NCI-H128 (cell line): ENCODE measurements around the gene IFNAR2.
"Not testable (repeated sequence)": the region's sequence is repeated elsewhere in the genome, so short reads cannot be mapped to it uniquely, and the experiment has no call there.

Experiments used
- DNase-seq: peaks from one replicate; lab custom pipeline; 2025; ENCODE audit not compliant: unreplicated experiment; lab: John Stamatoyannopoulos, UW

The IFNAR2 gene

DNA sequence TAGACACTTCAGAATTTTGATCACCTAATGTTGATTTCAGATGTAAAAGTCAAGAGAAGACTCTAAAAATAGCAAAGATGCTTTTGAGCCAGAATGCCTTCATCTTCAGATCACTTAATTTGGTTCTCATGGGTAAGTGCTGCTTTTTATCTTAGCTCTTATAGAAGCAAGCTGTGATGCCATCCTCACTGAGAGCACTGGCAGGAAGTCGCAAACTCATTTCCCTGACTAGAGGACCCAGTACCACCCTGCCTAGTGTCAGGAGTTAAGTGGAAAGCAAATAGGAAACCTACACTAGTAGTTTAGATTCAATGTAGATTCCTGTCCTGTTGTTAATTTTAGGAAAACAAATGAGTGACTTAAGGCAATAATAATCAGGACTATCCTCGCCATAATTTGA is 12.1 kb downstream of the IFNAR2 start:
- no peak for DNase-seq

DNA sequence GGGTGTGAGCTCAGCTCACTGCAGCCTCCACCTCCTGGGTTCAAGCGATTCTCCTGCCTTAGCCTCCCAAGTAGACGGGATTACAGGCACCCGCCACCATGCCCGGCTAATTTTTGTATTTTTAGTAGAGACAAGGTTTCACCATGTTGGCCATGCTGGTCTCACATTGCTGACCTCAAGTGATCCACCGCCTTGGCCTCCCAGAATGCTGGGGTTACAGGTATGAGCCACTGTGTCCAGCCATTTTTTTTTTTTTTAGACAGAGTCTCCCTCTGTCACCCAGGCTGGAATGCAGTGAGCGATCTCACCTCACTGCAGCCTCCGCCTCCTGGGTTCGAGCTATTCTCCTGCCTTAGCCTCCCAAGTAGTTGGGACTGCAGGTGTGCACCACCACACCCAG is 13.1 kb downstream of the IFNAR2 start:
- not testable (repeated sequence) for DNase-seq

DNA sequence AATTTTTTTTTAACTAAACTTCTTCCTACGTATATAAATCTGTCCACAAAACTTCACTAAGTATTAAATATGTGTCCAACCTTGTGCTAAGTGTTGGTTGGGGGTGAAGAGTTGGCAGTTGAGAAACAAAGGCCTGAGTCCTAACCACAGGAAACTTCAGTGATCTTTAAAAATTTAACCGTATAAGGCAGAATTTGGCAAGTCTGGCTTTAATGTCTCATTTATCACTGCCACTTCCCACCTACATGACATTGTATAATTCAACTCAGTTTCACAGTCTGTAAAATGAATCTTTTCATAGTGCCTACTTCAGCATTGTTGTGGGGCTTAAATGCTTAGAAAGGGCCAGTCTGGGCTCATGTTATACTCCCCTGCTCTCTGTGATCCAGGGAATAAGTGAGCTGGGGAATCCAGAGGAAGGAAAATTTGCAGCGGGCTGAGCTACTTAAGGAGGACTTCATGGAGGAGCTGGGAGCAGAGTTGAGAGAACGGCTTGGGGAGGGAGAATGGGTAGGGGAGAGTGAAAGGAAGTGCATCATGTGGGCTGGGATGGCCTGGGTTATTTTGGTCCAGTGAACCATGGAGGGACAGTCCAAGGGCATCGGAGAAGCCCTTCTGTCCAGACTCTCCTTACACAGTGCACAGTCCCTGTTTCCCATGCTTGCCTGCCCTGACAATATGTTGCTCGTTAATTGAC is 14.5 kb downstream of the IFNAR2 start:
- no peak for DNase-seq

DNA sequence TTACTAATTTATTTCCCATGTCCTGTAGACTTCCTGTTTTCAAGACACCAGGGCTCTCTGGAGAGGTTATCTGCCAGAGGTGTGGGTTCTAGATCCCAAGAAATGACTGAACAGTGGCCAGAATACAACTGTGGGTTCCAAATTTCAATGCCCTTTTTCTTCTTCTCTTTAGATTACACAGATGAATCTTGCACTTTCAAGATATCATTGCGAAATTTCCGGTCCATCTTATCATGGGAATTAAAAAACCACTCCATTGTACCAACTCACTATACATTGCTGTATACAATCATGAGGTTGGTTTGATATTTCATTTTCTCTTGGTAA is 15.0 kb downstream of the IFNAR2 start:
- no peak for DNase-seq

DNA sequence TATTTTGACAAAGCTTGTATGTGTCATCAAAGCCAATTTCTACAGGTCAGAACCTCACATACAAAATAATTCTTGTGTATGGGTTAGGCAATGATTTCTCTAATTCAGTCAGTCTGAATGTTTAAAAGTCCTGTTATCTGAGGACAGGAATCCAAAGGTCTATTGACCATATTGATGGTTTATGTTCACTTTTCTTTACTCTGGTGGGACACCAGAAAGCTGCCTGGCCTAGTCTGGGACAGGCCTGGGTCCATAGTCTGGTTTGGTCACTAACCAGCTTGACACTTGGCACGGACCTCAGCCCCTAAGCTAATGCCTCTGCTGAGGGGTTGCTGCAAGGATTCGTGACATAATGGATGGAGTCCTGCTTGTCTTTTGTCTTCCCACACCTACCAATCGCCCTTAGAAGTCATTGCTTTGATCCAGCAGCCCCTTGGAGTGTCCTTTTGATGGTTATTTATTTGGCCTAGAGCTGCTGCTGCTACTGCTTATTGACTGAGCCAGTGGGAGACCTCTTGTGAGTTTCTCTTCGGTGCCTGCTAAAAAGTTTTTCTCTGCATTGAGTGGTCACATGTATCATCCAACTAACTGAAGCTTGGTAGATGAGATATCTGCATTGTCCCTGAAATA is 15.7 kb downstream of the IFNAR2 start:
- DNase-seq = no peak

DNA sequence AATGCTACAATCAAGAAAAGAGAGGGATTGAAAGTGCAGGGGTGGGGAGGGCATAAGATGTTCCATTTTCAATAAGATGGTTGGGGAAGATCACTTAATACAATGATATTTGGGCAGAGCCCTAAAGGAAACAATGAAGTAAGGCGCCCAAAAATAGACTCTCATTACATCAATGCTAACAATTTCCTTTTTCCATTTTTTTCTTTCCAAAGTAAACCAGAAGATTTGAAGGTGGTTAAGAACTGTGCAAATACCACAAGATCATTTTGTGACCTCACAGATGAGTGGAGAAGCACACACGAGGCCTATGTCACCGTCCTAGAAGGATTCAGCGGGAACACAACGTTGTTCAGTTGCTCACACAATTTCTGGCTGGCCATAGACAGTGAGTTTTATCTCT is 16.8 kb downstream of the IFNAR2 start:
- no peak for DNase-seq

DNA sequence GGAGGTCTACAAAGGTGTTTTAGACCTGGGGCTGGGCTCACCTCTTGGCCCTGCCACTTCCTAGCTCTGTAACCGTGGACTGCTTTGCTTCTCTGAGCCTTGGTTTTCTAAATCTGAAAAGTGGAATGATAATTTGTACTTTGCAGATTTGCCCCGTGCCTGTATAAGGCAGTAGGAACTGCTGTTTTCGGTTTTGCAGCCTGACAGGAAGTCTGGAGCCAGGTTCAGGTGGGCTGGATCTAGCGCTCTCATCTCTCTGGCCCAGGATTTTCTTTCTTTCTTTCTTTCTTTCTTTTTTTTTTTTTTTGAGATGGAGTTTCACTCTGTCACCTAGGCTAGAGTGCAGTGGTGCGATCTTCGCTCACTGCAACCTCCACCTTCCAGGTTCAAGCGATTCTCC is 17.2 kb downstream of the IFNAR2 start:
- DNase-seq = no peak

DNA sequence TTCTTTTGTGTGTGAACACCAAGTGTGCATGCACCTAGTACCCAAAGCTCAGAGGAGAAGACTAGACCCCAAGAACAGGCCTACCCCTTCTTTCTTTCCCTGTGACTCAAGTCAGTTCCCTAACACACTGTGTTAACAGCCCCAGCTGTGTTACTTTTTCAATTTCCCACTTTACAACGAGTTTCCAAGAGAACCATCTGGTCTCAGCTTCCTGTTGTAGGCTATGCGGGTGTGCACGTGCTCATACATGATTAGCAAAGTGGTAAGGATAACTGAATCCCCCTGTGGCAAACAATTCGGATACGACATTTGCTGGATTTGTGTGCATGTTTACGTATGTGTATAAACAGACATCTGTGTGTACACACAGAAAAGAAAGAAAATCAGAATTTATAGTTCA is 17.9 kb downstream of the IFNAR2 start:
- no peak for DNase-seq

DNA sequence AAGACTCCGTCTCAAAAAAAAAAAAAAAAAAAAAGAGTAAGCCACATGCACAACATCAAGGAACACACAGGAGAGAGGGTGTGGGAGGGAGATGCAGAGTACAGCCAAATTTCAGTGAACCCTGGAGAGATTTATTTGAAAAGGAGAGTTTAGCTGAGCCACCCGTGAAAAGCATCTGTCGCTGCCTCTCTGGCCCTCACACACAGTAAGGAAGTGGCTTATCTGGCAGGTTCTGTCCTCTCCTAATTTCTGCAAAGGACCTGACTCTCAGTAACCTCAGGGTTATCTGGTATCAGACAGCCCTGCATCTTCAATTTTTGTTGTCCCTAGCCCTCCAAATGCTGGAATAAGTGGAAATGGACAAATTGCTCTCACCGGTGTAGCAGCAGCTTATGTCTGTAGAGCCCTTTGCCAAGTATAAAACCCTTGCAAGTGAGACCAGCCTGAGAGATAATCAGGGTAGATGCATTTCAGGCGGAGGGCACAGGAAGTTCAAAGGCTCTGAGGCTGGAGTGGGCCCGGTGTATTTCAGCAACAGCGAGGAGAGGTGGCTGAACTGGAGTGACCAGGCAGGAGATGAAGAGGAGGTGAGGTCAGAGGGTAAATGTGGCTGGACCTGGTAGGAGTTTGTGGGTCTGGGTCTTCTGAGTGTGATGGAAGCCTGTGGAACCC is 19.7 kb downstream of the IFNAR2 start:
- no peak for DNase-seq

DNA sequence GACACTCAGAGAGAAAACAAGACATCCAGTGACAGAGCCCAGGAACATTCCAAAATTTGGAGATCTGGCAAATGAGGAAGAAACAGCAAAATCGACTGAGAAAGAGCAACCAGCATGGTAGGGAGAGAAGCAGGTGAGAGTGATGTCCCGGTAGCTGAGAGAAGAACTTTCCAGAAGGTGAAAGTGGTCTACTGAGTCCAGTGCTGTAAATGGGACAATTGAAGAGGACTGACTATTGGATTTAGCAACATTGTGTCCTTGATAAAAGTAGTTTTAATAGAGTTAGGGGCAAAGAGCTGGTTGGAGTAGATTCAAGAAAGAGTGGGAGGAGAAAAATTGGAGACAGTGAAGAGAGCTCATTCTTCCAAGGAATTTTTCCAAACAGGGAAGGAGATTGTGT is 21.4 kb downstream of the IFNAR2 start:
- no peak for DNase-seq

DNA sequence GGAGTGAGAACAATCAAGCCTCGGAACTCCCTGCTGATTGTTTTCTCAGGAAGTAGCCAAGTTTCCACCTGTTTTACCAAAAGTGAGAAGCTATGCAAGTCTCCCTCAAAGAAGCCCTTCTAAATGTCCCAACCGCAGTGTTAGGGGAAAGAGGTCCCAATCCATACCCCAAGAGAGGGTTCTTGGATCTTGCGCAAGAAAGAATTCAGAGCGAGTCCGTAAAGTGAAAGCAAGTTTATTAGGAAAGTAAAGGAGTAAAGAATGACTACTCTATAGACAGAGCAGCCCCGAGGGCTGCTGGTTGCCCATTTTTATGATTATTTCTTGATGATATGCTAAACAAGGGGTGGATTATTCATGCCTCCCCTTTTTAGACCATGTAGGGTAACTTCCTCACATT is 23.6 kb downstream of the IFNAR2 start:
- not testable (repeated sequence) for DNase-seq

DNA sequence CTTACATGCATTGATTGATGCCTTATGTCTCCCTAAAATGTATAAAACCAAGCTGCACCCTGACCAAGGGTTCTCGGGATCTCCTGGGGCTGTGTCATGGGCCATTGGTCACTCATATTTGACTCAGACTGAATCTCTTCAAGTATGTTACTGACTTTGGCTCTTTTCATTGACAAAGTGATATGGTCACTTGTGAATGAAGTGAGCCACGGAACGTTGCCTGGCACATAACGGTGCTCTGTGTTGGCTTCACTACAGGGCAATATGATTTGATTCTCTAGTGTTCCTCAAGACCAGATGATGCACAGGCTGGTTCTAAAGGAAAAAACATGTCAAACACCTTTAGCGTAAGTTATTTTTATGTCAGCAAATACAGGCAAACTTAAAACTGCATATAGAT is 25.0 kb downstream of the IFNAR2 start:
- no peak for DNase-seq

DNA sequence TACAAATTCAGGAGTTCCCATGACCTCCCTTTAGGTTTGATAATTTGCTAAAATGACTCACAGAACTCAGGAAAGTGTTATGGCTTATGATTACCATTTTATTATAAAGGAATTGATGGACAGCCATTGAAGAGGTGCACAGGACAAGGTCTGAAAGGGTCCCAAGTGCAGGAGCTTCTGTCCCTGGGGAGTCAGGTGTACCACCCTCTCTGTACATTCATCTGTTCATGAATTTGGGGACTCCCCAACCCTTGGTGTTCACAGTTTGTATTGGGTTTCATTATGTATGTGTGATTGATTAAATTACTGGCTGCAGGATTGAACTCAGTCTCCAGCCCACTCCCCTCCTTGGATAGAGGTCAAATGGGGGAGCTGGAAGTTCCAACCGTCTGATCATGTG is 25.7 kb downstream of the IFNAR2 start:
- DNase-seq = no peak

DNA sequence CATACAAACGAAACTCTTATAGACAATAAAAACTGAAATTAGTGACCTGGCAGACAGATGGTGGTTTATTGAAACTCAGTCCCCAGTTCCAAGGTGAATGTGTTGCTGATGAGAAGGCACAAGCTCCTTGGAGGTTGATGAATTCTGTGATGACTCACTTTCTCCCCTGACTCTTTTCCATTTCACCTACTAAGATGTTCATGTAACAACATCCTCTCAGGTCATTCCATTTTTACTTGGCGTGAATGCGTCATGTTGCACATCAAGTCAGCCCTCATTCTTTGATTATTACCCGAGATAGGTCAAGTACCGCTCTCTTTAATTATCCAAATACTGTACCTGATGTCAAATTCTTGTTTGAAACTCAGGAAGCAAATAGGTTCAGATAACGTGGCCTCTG is 26.3 kb downstream of the IFNAR2 start:
- DNase-seq = no peak

DNA sequence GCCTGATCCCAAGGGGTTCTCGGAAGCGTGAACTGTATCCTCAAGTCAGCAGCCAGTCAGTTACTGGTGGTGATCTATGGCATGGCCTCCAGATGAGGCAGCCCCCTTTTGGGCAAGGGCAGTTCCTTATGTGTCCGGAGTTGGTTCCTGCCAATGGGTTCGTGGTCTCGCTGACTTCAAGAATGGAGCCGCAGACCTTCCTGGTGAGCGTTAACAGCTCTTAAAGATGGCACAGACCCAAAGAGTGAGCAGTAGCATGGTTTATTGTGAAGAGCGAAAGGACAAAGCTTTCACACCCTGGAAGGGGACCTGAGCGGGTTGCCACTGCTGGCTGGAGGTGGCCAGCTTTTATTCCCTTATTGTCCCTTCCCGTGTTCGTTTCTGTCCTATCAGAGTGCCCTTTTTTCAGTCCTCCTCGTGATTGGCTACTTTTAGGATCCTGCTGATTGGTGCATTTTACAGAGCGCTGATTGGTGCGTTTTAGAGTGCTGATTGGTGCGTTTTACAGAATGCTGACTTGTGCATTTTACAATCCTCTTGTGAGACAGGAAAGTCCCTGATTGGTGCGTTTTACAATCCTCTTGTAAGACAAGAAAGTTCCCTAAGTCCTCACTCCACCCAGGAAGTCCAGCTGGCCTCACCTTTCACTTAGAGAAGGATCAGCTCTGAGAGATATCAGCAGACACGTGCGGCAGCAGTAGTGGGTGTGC is 27.5 kb downstream of the IFNAR2 start:
- DNase-seq = no peak

DNA sequence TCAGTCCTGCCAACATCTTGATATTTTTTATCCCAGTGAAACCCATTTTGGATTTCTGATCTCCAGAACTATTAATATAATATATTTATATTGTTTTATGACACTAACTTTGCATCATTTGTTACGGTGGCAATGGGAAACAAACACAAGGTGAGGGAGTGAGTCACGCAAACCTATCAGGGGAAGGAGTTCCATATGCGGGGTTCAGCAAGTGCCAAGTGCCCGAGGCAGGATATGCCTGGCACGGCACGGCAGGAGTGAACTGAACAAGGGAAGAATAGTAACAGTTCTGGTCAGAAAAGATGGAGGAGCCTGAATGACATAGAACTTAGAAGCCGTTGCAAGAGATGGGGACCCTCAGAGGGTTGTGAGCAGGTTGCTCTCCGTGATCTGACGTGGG is 28.7 kb downstream of the IFNAR2 start:
- no peak for DNase-seq

DNA sequence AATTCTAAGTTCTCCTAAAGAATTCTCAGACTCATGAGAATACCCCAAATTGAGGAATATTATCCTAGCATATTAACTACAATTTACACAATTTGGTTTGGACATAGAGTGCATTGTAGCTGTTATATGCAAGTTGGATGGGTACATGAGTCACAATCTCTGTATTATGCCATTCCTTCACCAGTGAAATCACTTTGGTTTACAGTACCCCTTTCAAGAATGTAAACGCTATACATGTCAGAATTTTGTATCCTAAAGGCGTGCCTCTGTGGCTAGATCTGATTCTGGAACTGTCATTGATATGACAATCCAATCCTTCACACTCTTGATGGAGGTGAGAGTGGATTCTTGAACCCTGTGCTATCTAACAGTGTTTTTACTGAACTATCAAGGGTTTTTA is 29.7 kb downstream of the IFNAR2 start:
- no peak for DNase-seq

DNA sequence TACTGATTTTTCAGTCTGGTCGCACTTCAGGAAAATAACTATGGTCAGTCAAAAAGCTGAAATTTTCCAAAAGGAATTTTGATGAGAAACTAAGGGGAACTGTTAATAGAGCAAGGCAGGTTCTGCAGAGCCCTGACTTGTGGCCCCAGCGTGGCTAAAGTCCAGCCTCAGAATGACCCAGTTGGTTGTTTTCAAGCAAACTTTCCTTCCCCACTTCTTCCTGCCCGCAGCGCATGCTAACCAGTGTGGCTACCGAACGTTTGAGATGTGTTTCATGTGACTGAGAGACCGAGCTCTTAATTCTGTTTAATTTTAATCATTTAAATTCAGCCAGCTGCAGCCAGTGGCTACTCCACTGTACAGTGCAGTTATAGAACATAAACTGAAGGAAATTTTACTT is 30.3 kb downstream of the IFNAR2 start:
- DNase-seq = no peak

DNA sequence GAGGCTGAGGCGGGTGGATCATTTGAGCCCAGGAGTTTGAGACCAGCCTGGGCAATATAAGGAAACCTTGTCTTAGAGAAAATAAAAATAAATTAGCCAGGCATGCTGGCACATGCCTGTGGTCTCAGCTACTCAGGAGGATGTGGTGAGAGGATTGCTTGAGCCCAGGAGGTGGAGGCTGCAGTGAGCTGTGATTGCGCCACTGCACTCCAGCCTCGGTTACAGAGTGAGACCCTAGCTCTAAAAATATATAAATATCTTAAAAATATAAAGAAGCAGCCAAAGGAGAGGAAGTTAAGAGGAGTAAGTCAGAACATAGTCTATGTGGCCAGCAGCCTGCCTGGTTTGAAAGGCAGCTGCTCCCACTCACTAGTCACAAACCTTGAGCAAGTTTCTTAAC is 31.9 kb downstream of the IFNAR2 start:
- DNase-seq = no peak

DNA sequence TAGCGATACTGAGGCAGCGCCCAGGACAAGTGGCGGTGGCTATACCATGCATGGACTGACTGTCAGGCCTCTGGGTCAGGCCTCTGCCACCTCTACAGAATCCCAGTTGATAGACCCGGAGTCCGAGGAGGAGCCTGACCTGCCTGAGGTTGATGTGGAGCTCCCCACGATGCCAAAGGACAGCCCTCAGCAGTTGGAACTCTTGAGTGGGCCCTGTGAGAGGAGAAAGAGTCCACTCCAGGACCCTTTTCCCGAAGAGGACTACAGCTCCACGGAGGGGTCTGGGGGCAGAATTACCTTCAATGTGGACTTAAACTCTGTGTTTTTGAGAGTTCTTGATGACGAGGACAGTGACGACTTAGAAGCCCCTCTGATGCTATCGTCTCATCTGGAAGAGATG is 33.2 kb downstream of the IFNAR2 start:
- no peak for DNase-seq

DNA sequence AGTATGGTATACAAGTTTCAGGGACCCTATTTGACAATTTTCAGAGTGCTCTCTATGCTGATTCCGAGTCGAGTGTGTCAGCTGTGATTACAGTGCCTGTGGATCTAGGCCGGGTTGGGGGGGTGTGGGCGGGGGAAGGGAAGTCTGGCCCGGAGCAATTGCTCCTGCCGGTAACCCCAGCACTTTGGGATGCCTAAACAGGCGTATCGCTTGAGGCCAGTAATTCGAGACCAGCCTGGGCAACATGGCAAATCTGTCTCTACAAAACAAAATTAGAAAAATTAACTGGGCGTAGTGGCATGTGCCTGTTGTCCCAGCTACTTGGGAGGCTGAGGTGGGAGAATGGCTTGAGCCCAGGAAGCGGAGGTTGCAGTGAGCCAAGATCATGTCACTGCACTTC is 34.8 kb downstream of the IFNAR2 start:
- DNase-seq = no peak

DNA sequence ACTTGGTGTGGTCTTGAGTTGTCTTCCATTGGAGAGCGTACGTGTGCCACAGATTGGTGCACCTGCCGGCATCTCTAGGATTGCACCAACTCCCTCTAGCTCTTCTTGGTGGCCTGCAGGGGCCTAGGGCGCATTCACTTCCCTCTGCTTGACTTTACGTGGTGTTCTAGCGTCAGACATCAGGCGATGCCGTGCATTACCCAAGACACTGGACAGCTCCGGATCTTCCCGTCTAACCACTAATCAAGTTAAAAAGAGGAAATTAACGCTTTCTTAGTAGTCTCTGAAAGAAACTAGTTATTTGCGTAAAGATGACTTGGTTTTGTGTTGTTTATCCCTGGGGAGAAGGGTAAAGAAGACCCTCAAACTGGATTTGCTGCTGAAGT is 35.9 kb downstream of the IFNAR2 start:
- DNase-seq = no peak
